K562 (cell line): ENCODE data around the gene KLHDC7A. TPM values are rescaled to one million over a fixed set of nuclear protein-coding genes. Genes with fewer than 3 reads are reported as not detected.

ENCODE experiments used
- ATAC-seq: fragments of 200-7000 bp; cut with Tn5 transposase; 3 replicates; pipeline ENCODE4 v1.9.1; 2020; ENCODE audit warnings: moderate library complexity
- BruUV-seq: library from RNA; stranded (reverse); fragments of 400-500 nt; replicated peaks from 2 replicates; lab custom pipeline; 2021; lab: Mats Ljungman, UMichigan
- CTCF ChIA-PET: fragments of 300-600 bp; formaldehyde crosslinking; extraction: SDS; loops from one replicate; lab custom pipeline; 2021; ENCODE audit warnings: low intra/inter-chr PET ratio; lab: Yijun Ruan, JAX
- POLR2A ChIA-PET: fragments of 300-600, 350-650 bp; sonication (Branson Sonifier 250); formaldehyde crosslinking; extraction: SDS; loops from one replicate; lab custom pipeline; 2021; ENCODE audit warnings: antibody characterized with exemption, inconsistent platforms; lab: Yijun Ruan, JAX
- DNase-seq, 4 experiments: peaks; one replicate each; pipeline versions ENCODE4 v3.0.0 to v3.0.0-alpha.2; 2011 to 2018; ENCODE audit warnings: low spot score in 3 of 4, mixed read lengths in 3 of 4; ENCODE audit errors: extremely low read depth in 1 of 4
- FAIRE-seq: peaks from 2 replicates; lab custom pipeline; 2011; peaks lifted over from hg19 to GRCh38; lab: Jason Lieb, UNC
- H2AFZ ChIP-seq: 2 replicates; pipeline ENCODE4 v1.6.0; 2011; ENCODE audit warnings: low read depth, low read length, control low read depth, inconsistent platforms
- H3K27ac ChIP-seq: fragments of 200-600 bp; 3 replicates; pipeline ENCODE4 v1.8.0; 2011; ENCODE audit warnings: low read depth, mild to moderate bottlenecking, control low read depth, inconsistent platforms, low read length, moderate library complexity, mixed read lengths; ENCODE audit errors: extremely low read depth
- H3K27me3 ChIP-seq, 2 experiments: fragments of 300-600 bp in 1 of 2; 2 replicates in 1 of 2; 3 replicates in 1 of 2; pipeline versions ENCODE4 v1.6.0 to v1.8.0; 2011; ENCODE audit warnings: inconsistent platforms in 2 of 2, low read length in 2 of 2, mild to moderate bottlenecking in 1 of 2, mixed read lengths in 1 of 2, moderate library complexity in 1 of 2; ENCODE audit not compliant: control insufficient read depth in 2 of 2, insufficient read depth in 2 of 2
- H3K36me3 ChIP-seq: fragments of 300-600 bp; 3 replicates; pipeline ENCODE4 v1.8.0; 2011; ENCODE audit warnings: mild to moderate bottlenecking, low read length, inconsistent platforms; ENCODE audit not compliant: control insufficient read depth, insufficient read depth
- H3K4me1 ChIP-seq, 2 experiments: fragments of 200-600 bp in 1 of 2; replicated peaks in 1 of 2; 2 replicates in 1 of 2; 3 replicates in 1 of 2; pipeline versions ENCODE4 v1.5.1 to v1.8.0; 2011; ENCODE audit warnings: inconsistent platforms in 2 of 2, low read length in 2 of 2, mild to moderate bottlenecking in 1 of 2, mixed read lengths in 1 of 2, moderate library complexity in 1 of 2; ENCODE audit not compliant: control insufficient read depth in 2 of 2, insufficient read depth in 2 of 2
- H3K4me2 ChIP-seq: 2 replicates; pipeline ENCODE4 v1.6.1; 2011; ENCODE audit warnings: low read length, control low read depth, inconsistent platforms, mixed read lengths; ENCODE audit not compliant: insufficient read depth
- H3K4me3 ChIP-seq: fragments of 200-600 bp; sonication (generic), shearing (Covaris generic); 2 replicates; pipeline ENCODE4 v1.5.1; 2016; ENCODE audit warnings: control low read depth, inconsistent platforms
- H3K79me2 ChIP-seq: fragments of 200-600 bp; 3 replicates; pipeline ENCODE4 v1.8.0; 2011; ENCODE audit warnings: low read length, inconsistent platforms; ENCODE audit not compliant: control insufficient read depth, insufficient read depth
- H3K9ac ChIP-seq, 2 experiments: 2 replicates each; pipeline versions ENCODE4 v1.6.0 to v1.6.1; 2011; ENCODE audit warnings: low read depth in 2 of 2, low read length in 2 of 2, control low read depth in 1 of 2, inconsistent platforms in 1 of 2, mild to moderate bottlenecking in 1 of 2, mixed read lengths in 1 of 2; ENCODE audit not compliant: insufficient read depth in 1 of 2
- H3K9me1 ChIP-seq: one replicate; pipeline ENCODE4 v1.6.0; 2011; ENCODE audit warnings: inconsistent platforms, mild to moderate bottlenecking, low read length, moderate library complexity; ENCODE audit not compliant: control insufficient read depth, insufficient read depth
- H3K9me3 ChIP-seq: replicated peaks from 2 replicates; pipeline ENCODE4 v1.5.1; 2011; ENCODE audit warnings: low read depth, low read length, inconsistent platforms; ENCODE audit not compliant: control insufficient read depth, insufficient read depth
- H4K20me1 ChIP-seq: replicated peaks from 2 replicates; pipeline ENCODE4 v1.6.1; 2011; ENCODE audit warnings: low read length, inconsistent platforms, mixed read lengths; ENCODE audit not compliant: control insufficient read depth, insufficient read depth
- ARNT ChIP-seq, 2 experiments: fragments of 450-650 bp; IDR thresholded peaks; 2 replicates each; pipeline ENCODE4 v1.6.1; 2016; ENCODE audit warnings: mild to moderate bottlenecking in 1 of 2
- CCAR2 ChIP-seq: fragments of 200-400 bp; formaldehyde crosslinking; IDR thresholded peaks from 2 replicates; pipeline ENCODE4 v1.6.1; 2017; ENCODE audit warnings: mild to moderate bottlenecking, low read depth, low read length
- COPS2 ChIP-seq: fragments of 450-650 bp; conservative IDR thresholded peaks from 2 replicates; pipeline ENCODE4 v1.6.1; 2016; ENCODE audit warnings: mild to moderate bottlenecking, moderate library complexity
- ETV5 ChIP-seq: sonication (generic); formaldehyde crosslinking; IDR thresholded peaks from 2 replicates; pipeline ENCODE4 v1.4.0; 2020; ENCODE audit warnings: low read depth, mild to moderate bottlenecking, missing genetic modification reagents
- FOXO4 ChIP-seq: fragments of 450-650 bp; formaldehyde crosslinking; IDR thresholded peaks from 2 replicates; pipeline ENCODE4 v1.4.0; 2020; ENCODE audit warnings: mild to moderate bottlenecking, moderate library complexity
- HDAC2 ChIP-seq: fragments of 450-650 bp; IDR thresholded peaks from 2 replicates; pipeline ENCODE4 v1.6.1; 2016; ENCODE audit warnings: mild to moderate bottlenecking
- HMBOX1 ChIP-seq: sonication (generic); IDR thresholded peaks from 2 replicates; pipeline ENCODE4 v1.6.1; 2016
- ILF3 ChIP-seq: fragments of 450-650 bp; IDR thresholded peaks from 2 replicates; pipeline ENCODE4 v1.6.1; 2018; ENCODE audit warnings: antibody characterized with exemption, mild to moderate bottlenecking, moderate library complexity, borderline replicate concordance
- JUNB ChIP-seq: fragments of 450-650 bp; formaldehyde crosslinking; conservative IDR thresholded peaks from 2 replicates; pipeline ENCODE4 v1.4.0; 2020; ENCODE audit warnings: mild to moderate bottlenecking
- KAT7 ChIP-seq: sonication (generic); formaldehyde crosslinking; IDR thresholded peaks from 2 replicates; pipeline ENCODE4 v1.8.0; 2022; ENCODE audit warnings: missing genetic modification reagents, mild to moderate bottlenecking, borderline replicate concordance
- NFRKB ChIP-seq: fragments of 450-650 bp; IDR thresholded peaks from 2 replicates; pipeline ENCODE4 v1.6.1; 2016; ENCODE audit warnings: low read depth
- PYGO2 ChIP-seq: fragments of 450-650 bp; IDR thresholded peaks from 2 replicates; pipeline ENCODE4 v1.6.1; 2016; ENCODE audit warnings: mild to moderate bottlenecking, missing genetic modification characterization, moderate library complexity, missing compliant biosample characterization
- RBBP5 ChIP-seq: fragments of 200-600 bp; sonication (generic); IDR thresholded peaks from 2 replicates; pipeline ENCODE4 v1.6.1; 2012; ENCODE audit warnings: borderline replicate concordance, mild to moderate bottlenecking, low read length, control low read depth, inconsistent platforms; ENCODE audit not compliant: insufficient read depth, poor library complexity, severe bottlenecking
- SIRT6 ChIP-seq: IDR thresholded peaks from one replicate; pipeline ENCODE4 v1.6.1; 2012; ENCODE audit warnings: low read depth, mild to moderate bottlenecking, control low read depth, inconsistent platforms, low read length, moderate library complexity
- ZBTB12 ChIP-seq: fragments of 250-450 bp; sonication (Bioruptor Pico); IDR thresholded peaks from 2 replicates; pipeline ENCODE4 v1.4.0; 2020
- ZNF717 ChIP-seq: fragments of 250-450 bp; sonication (Bioruptor Pico); IDR thresholded peaks from 2 replicates; pipeline ENCODE4 v1.5.0; 2021
- WGBS: fragments of 100-300 bp; shearing (Covaris generic); methylation state at CpG from one replicate; pipeline ENCODE4 v1.1.6; 2016; ENCODE audit warnings: low coverage, mixed read lengths; ENCODE audit not compliant: insufficient coverage; ENCODE audit errors: missing lambda C conversion rate; 5-methylcytosine and 5-hydroxymethylcytosine counted together
- in situ Hi-C: fragments of 300-500 bp; cut with MboI; formaldehyde crosslinking; loops from 4 replicates; pipeline ENCODE4 v1.15.0; 2018; ENCODE audit warnings: inconsistent platforms, mixed read lengths
- intact Hi-C: fragments of 100-400 bp; cut with micrococcal nuclease; formaldehyde crosslinking; loops from 2 replicates; pipeline ENCODE4 v1.14.2; 2022
- polyA plus RNA-seq, 8 experiments: library from polyadenylated mRNA; depleted of rRNA in 4 of 8; stranded (reverse) in 5 of 8; unstranded in 3 of 8; fragments of >200 nt; fragmentation: Nextera tagmentation in 2 of 8; fragmentation: Illumina TruSeq in 1 of 8; extraction: Ambion mirVana in 2 of 8; extraction: Trizol in 1 of 8; gene quantifications; 2 replicates each; pipeline versions ENCODE4 v1.2.1 to v1.2.3, GENCODE V29; 2011 to 2014; ENCODE audit warnings: inconsistent platforms in 1 of 8, missing spikeins in 1 of 8
- total RNA-seq, 7 experiments: library from RNA; depleted of rRNA in 6 of 7; stranded (reverse); fragments of >200 nt in 6 of 7; fragmentation: Illumina TruSeq in 2 of 7; extraction: Trizol in 2 of 7; gene quantifications; 2 replicates each; pipeline versions ENCODE4 v1.2.1 to v1.2.3, GENCODE V29; 2011 to 2021; ENCODE audit warnings: low replicate concordance in 1 of 7

The KLHDC7A gene
- total and polyA plus RNA-seq, 9 of the 15 experiments (the other 6 are each of a cell fraction or from before 2014, with no cell fraction given), result 0.01 to 0.02 (median 0.01) TPM; not detected in 6

GRCh38 chr1:18496056-18496455, 15.3 kb downstream of the KLHDC7A start (continued):
- no peak for TF ChIP-seq ARNT (IDR thresholded peaks at IDR 0.05)
- TF ChIP-seq FOXO4 (CRISPR knock-in tag), result no peak
- TF ChIP-seq HDAC2, result no peak
- no peak for TF ChIP-seq RBBP5
- no peak for TF ChIP-seq KAT7 (CRISPR knock-in tag)
- no peak for TF ChIP-seq PYGO2 (tag)
- TF ChIP-seq ETV5 (CRISPR knock-in tag), result no peak
- TF ChIP-seq CCAR2, result no peak

- no peak for ATAC-seq
- Histone ChIP-seq H3K9me1 (no peaks in the 10 kb centered on the region), H3K4me2 (no peak overlapping the region), H4K20me1 (no peaks in the 10 kb centered on the region; the same call in 1 of the 2 replicates), H3K4me1 (no peaks in the 10 kb centered on the region), H2AFZ (no peak overlapping the region), H3K27me3 (peaks cover 0 to 2% of the 10 kb centered on the region in 2 experiments; a peak in 2 of 5 replicates), H3K36me3 (no peaks in the 10 kb centered on the region), H3K79me2 (no peaks in the 10 kb centered on the region), H3K4me3 (no peak overlapping the region), H3K9ac (no peak overlapping the region), H3K27ac (no peak overlapping the region), H3K9me3 (no peaks in the 10 kb centered on the region)
- no peak for DNase-seq
- in situ Hi-C loops (no loop called here), intact Hi-C loops (no loop called here)
- WGBS, result 3% methylated on average over 8 of the region's 8 CpGs
- BruUV-seq, result no TSS peak
- POLR2A ChIA-PET, result interaction anchor here (0.6 to 0.7 kb wide), 2 partner anchors 164 to 573 kb away, joined by 3 read pairs; no protein-coding TSS in a partner anchor
- no peak for FAIRE-seq
- TF ChIP-seq ZNF717 (CRISPR knock-in tag), result no peak
- no peak for TF ChIP-seq HMBOX1
- TF ChIP-seq SIRT6, result no peak
- no peak for TF ChIP-seq NFRKB
- TF ChIP-seq ZBTB12 (CRISPR knock-in tag), result no peak
- no peak for TF ChIP-seq JUNB (CRISPR knock-in tag)
- no peak for TF ChIP-seq COPS2
- no peak for TF ChIP-seq ILF3
- TF ChIP-seq, all 486 proteins: peak for 0
- CTCF ChIA-PET, result no interaction called here
Measured at GRCh38 chr1:18496497-18497235, 15.9 kb downstream of the KLHDC7A start.
